ENCODE results near the gene TLCD3B. TPM values are rescaled to one million over a fixed set of nuclear protein-coding genes. Genes with fewer than 3 reads are reported as not detected.
"Not testable (repeated sequence)": the region's sequence is repeated elsewhere in the genome, so short reads cannot be mapped to it uniquely, and the experiment has no call there.

Gene TLCD3B
- total RNA-seq, 3 donors from 2014 or later: 0.29 TPM; not detected in 2

GRCh38 chr16:30051518-30051917 is 20.4 kb upstream of the TLCD3B start:
- intact Hi-C loops (cut with DNase I; ENCODE audit: low total_unique reads): no loop called here
- H3K4me1 ChIP-seq: no peaks in the 10 kb centered on the region
- no peaks in the 10 kb centered on the region for H3K27me3 ChIP-seq
- H3K4me3 ChIP-seq: no peak overlapping the region
- no peak overlapping the region for H3K27ac ChIP-seq
- no peak for TF ChIP-seq POLR2A (IDR thresholded peaks at IDR 0.05)
- TF ChIP-seq POLR2AphosphoS5 (IDR thresholded peaks at IDR 0.05): no peak
- no peak for TF ChIP-seq CTCF (IDR thresholded peaks at IDR 0.05)
- no peaks in the 10 kb centered on the region for H3K36me3 ChIP-seq
- H3K9me3 ChIP-seq: no peaks in the 10 kb centered on the region
- no peak for DNase-seq (ENCODE audit: low spot score in 2 of 2)

- no peak for TF ChIP-seq CTCF (IDR thresholded peaks at IDR 0.05)
- TF ChIP-seq POLR2AphosphoS5 (IDR thresholded peaks at IDR 0.05): no peak
- no peak for TF ChIP-seq POLR2A (IDR thresholded peaks at IDR 0.05)
- DNase-seq (ENCODE audit: low spot score in 2 of 2): no peak
- Histone ChIP-seq H3K4me3 (no peak overlapping the region), H3K9me3 (no peaks in the 10 kb centered on the region), H3K27me3 (no peaks in the 10 kb centered on the region), H3K27ac (no peak overlapping the region), H3K4me1 (no peaks in the 10 kb centered on the region), H3K36me3 (no peaks in the 10 kb centered on the region)
- intact Hi-C loops (cut with DNase I; ENCODE audit: low total_unique reads): no loop called here
Observed at GRCh38 chr16:30049871-30050270, 18.8 kb upstream of the TLCD3B start.

- no peak for TF ChIP-seq POLR2AphosphoS5 (IDR thresholded peaks at IDR 0.05)
- TF ChIP-seq POLR2A (IDR thresholded peaks at IDR 0.05): no peak
- no peak for TF ChIP-seq CTCF (IDR thresholded peaks at IDR 0.05)
- H3K9me3 ChIP-seq: no peaks in the 10 kb centered on the region
- no peaks in the 10 kb centered on the region for H3K4me1 ChIP-seq
- no peaks in the 10 kb centered on the region for H3K36me3 ChIP-seq
- H3K27me3 ChIP-seq: no peaks in the 10 kb centered on the region
- H3K27ac ChIP-seq: no peak overlapping the region
- intact Hi-C loops (cut with DNase I; ENCODE audit: low total_unique reads): no loop called here
- no peak overlapping the region for H3K4me3 ChIP-seq
- DNase-seq (ENCODE audit: low spot score in 2 of 2): no peak
Observed at GRCh38 chr16:30046588-30046987, 15.5 kb upstream of the TLCD3B start.

- no peak for DNase-seq (ENCODE audit: low spot score in 2 of 2)
- no peaks in the 10 kb centered on the region for H3K4me1 ChIP-seq
- no peak overlapping the region for H3K27ac ChIP-seq
- intact Hi-C loops (cut with DNase I; ENCODE audit: low total_unique reads): no loop called here
- no peaks in the 10 kb centered on the region for H3K9me3 ChIP-seq
- no peak overlapping the region for H3K4me3 ChIP-seq
- H3K27me3 ChIP-seq: no peaks in the 10 kb centered on the region
- no peaks in the 10 kb centered on the region for H3K36me3 ChIP-seq
- no peak for TF ChIP-seq CTCF (IDR thresholded peaks at IDR 0.05)
- no peak for TF ChIP-seq POLR2A (IDR thresholded peaks at IDR 0.05)
- no peak for TF ChIP-seq POLR2AphosphoS5 (IDR thresholded peaks at IDR 0.05)
Observed at GRCh38 chr16:30046178-30046577, 15.1 kb upstream of the TLCD3B start.

- Histone ChIP-seq H3K27me3 (no peaks in the 10 kb centered on the region), H3K4me1 (no peaks in the 10 kb centered on the region), H3K9me3 (no peaks in the 10 kb centered on the region), H3K36me3 (no peaks in the 10 kb centered on the region), H3K4me3 (no peak overlapping the region), H3K27ac (no peak overlapping the region)
- no peak for DNase-seq (ENCODE audit: low spot score in 2 of 2)
- TF ChIP-seq CTCF (IDR thresholded peaks at IDR 0.05) (peak in 2 of 3 donors; percentile 6 to 60), POLR2A (IDR thresholded peaks at IDR 0.05) (no peak), POLR2AphosphoS5 (IDR thresholded peaks at IDR 0.05) (no peak)
- intact Hi-C loops (cut with DNase I; ENCODE audit: low total_unique reads): no loop called here
Observed at GRCh38 chr16:30041841-30042240, 10.8 kb upstream of the TLCD3B start.

- H3K27ac ChIP-seq; H3K27me3 ChIP-seq; DNase-seq (ENCODE audit: low spot score in 2 of 2); H3K4me3 ChIP-seq; H3K9me3 ChIP-seq; H3K36me3 ChIP-seq; intact Hi-C loops (cut with DNase I; ENCODE audit: low total_unique reads); H3K4me1 ChIP-seq: not testable (repeated sequence)
Observed at GRCh38 chr16:30040690-30041089, 9.6 kb upstream of the TLCD3B start.
